Activated CD8-positive, alpha-beta memory T cell treated with anti-CD3 and anti-CD28 coated beads, Interleukin-2, amount 10 ng/mL, durations not matched to agents 7 days and 5 days (primary cell): ENCODE measurements around the gene COL4A4. TPM values are rescaled to one million over a fixed set of nuclear protein-coding genes. Genes with fewer than 3 reads are reported as not detected.

Source experiments
- ATAC-seq: fragments of 150-1000 bp; cut with Tn5 transposase; one replicate; pipeline ENCODE4 v1.10.0; 2021; ENCODE audit warnings: moderate library complexity
- CTCF ChIA-PET: fragments of 350-600 bp; sonication (Branson Sonifier 250); formaldehyde crosslinking; loops from one replicate; lab custom pipeline; 2021; ENCODE audit warnings: antibody characterized with exemption; lab: Charles Lee
- DNase-seq: peaks from one replicate; pipeline ENCODE4 v3.0.0-alpha.2; 2020
- H3K27ac Mint-ChIP-seq: one replicate; pipeline ENCODE4 v1.8.0; 2021; ENCODE audit warnings: mild to moderate bottlenecking, mixed read lengths
- H3K27me3 Mint-ChIP-seq: one replicate; pipeline ENCODE4 v1.8.0; 2021; ENCODE audit warnings: mixed read lengths
- H3K36me3 Mint-ChIP-seq: one replicate; pipeline ENCODE4 v1.8.0; 2021; ENCODE audit warnings: mild to moderate bottlenecking, mixed read lengths
- H3K4me1 Mint-ChIP-seq: one replicate; pipeline ENCODE4 v1.8.0; 2021; ENCODE audit warnings: mixed read lengths
- H3K4me3 Mint-ChIP-seq: one replicate; pipeline ENCODE4 v1.8.0; 2021; ENCODE audit warnings: mild to moderate bottlenecking, moderate library complexity, mixed read lengths
- H3K9me3 Mint-ChIP-seq: one replicate; pipeline ENCODE4 v1.8.0; 2022; ENCODE audit warnings: low read depth, mixed read lengths
- total RNA-seq, 2 experiments: library from RNA; stranded (reverse); gene quantifications; one replicate each; pipeline ENCODE4 v1.2.3, GENCODE V29; 2021

COL4A4 gene
- total RNA-seq, 2 experiments from 2014 or later, result not detected

GRCh38 chr2:227025510-227025909 is 138.5 kb downstream of the COL4A4 start:
- DNase-seq (no peak), ATAC-seq (no peak)
- H3K36me3 Mint-ChIP-seq, result no peaks in the 10 kb centered on the region
- H3K4me3 Mint-ChIP-seq, result no peak overlapping the region
- no peaks in the 10 kb centered on the region for H3K9me3 Mint-ChIP-seq
- CTCF ChIA-PET, result no interaction called here
- no peak overlapping the region for H3K27ac Mint-ChIP-seq
- H3K27me3 Mint-ChIP-seq, result no peaks in the 10 kb centered on the region
- no peaks in the 10 kb centered on the region for H3K4me1 Mint-ChIP-seq

GRCh38 chr2:227022608-227023007 is 141.4 kb downstream of the COL4A4 start:
- Mint-ChIP-seq H3K4me1 (no peaks in the 10 kb centered on the region), H3K36me3 (no peaks in the 10 kb centered on the region), H3K27me3 (no peaks in the 10 kb centered on the region), H3K4me3 (no peak overlapping the region), H3K27ac (no peak overlapping the region), H3K9me3 (no peaks in the 10 kb centered on the region)
- CTCF ChIA-PET, result no interaction called here
- DNase-seq (no peak), ATAC-seq (no peak)

- Mint-ChIP-seq H3K4me1 (no peaks in the 10 kb centered on the region), H3K9me3 (no peaks in the 10 kb centered on the region), H3K27me3 (peaks cover 2% of the 10 kb centered on the region), H3K4me3 (no peak overlapping the region), H3K27ac (no peak overlapping the region), H3K36me3 (no peaks in the 10 kb centered on the region)
- CTCF ChIA-PET, result interaction anchor here (0.6 kb wide), 1 partner anchor 38 kb away, joined by 4 read pairs; no protein-coding TSS in a partner anchor
- ATAC-seq (no peak), DNase-seq (no peak)
Observed at GRCh38 chr2:227020416-227020815, 143.6 kb downstream of the COL4A4 start.

- H3K27me3 Mint-ChIP-seq, result peaks cover 2% of the 10 kb centered on the region
- ATAC-seq (no peak), DNase-seq (no peak)
- H3K36me3 Mint-ChIP-seq, result no peaks in the 10 kb centered on the region
- no peak overlapping the region for H3K27ac Mint-ChIP-seq
- H3K4me3 Mint-ChIP-seq, result no peak overlapping the region
- CTCF ChIA-PET, result no interaction called here
- H3K9me3 Mint-ChIP-seq, result no peaks in the 10 kb centered on the region
- H3K4me1 Mint-ChIP-seq, result no peaks in the 10 kb centered on the region
Observed at GRCh38 chr2:227016894-227017293, 147.1 kb downstream of the COL4A4 start.

GRCh38 chr2:227013881-227014280 is 150.1 kb downstream of the COL4A4 start:
- Mint-ChIP-seq H3K4me3 (no peak overlapping the region), H3K27ac (no peak overlapping the region), H3K36me3 (no peaks in the 10 kb centered on the region), H3K4me1 (no peaks in the 10 kb centered on the region), H3K9me3 (no peaks in the 10 kb centered on the region), H3K27me3 (peaks cover 2% of the 10 kb centered on the region)
- CTCF ChIA-PET, result no interaction called here
- DNase-seq, result no peak
- ATAC-seq, result no peak

DNA sequence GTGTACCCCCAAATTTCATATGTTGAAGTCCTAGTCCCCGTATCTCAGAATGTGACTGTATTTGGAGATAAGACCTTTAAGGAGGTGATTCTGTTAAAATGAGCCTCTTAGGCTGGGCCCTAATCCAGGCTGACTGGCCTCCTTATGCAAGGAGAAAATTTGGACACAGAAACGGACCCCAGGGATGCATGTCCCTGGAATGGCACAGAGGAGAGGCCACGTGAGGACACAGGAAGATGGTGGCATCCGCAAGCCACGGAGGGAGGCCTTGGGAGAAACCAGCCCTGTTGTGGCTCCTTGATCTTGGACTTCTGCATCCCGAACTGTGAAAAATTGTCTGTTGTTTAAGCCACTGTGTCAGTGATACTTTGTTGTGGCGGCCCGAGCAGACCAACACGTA is 150.7 kb downstream of the COL4A4 start:
- H3K27ac Mint-ChIP-seq, result no peak overlapping the region
- no peak for ATAC-seq
- CTCF ChIA-PET, result no interaction called here
- no peaks in the 10 kb centered on the region for H3K4me1 Mint-ChIP-seq
- DNase-seq, result no peak
- H3K36me3 Mint-ChIP-seq, result no peaks in the 10 kb centered on the region
- H3K27me3 Mint-ChIP-seq, result peaks cover 2% of the 10 kb centered on the region
- no peaks in the 10 kb centered on the region for H3K9me3 Mint-ChIP-seq
- H3K4me3 Mint-ChIP-seq, result no peak overlapping the region

GRCh38 chr2:227010433-227010832 is 153.6 kb downstream of the COL4A4 start:
- CTCF ChIA-PET, result no interaction called here
- Mint-ChIP-seq H3K27me3 (no peaks in the 10 kb centered on the region), H3K4me1 (no peaks in the 10 kb centered on the region), H3K36me3 (no peaks in the 10 kb centered on the region), H3K9me3 (no peaks in the 10 kb centered on the region), H3K4me3 (no peak overlapping the region), H3K27ac (no peak overlapping the region)
- ATAC-seq, result no peak
- no peak for DNase-seq

DNA sequence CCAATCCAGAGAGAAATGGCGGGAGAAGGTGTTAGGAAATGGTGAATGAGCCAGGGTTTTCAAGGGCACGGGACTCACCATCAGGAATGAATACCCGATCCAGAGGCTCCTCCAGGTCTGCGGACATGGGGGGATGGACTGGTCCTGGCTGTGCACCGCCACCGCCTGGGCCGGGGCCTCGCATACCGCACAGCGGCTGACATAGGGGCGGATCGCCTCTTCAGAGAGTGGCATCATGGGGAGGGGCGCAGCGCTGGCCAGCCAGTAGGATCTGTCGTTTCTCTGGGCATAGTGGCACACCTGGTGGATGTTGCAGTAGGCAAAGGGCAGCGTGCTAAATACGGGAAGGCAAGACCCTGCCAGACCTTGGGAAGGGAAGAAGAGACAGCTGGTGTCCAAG is 156.1 kb downstream of the COL4A4 start:
- ATAC-seq (no peak), DNase-seq (no peak)
- Mint-ChIP-seq H3K27me3 (no peaks in the 10 kb centered on the region), H3K4me1 (no peaks in the 10 kb centered on the region), H3K4me3 (no peak overlapping the region), H3K27ac (no peak overlapping the region), H3K9me3 (no peaks in the 10 kb centered on the region), H3K36me3 (no peaks in the 10 kb centered on the region)
- CTCF ChIA-PET, result no interaction called here

GRCh38 chr2:227007148-227007547 is 156.9 kb downstream of the COL4A4 start:
- no peaks in the 10 kb centered on the region for H3K9me3 Mint-ChIP-seq
- ATAC-seq (no peak), DNase-seq (no peak)
- H3K27ac Mint-ChIP-seq, result no peak overlapping the region
- no peaks in the 10 kb centered on the region for H3K36me3 Mint-ChIP-seq
- no peak overlapping the region for H3K4me3 Mint-ChIP-seq
- H3K4me1 Mint-ChIP-seq, result no peaks in the 10 kb centered on the region
- CTCF ChIA-PET, result no interaction called here
- no peaks in the 10 kb centered on the region for H3K27me3 Mint-ChIP-seq

DNA sequence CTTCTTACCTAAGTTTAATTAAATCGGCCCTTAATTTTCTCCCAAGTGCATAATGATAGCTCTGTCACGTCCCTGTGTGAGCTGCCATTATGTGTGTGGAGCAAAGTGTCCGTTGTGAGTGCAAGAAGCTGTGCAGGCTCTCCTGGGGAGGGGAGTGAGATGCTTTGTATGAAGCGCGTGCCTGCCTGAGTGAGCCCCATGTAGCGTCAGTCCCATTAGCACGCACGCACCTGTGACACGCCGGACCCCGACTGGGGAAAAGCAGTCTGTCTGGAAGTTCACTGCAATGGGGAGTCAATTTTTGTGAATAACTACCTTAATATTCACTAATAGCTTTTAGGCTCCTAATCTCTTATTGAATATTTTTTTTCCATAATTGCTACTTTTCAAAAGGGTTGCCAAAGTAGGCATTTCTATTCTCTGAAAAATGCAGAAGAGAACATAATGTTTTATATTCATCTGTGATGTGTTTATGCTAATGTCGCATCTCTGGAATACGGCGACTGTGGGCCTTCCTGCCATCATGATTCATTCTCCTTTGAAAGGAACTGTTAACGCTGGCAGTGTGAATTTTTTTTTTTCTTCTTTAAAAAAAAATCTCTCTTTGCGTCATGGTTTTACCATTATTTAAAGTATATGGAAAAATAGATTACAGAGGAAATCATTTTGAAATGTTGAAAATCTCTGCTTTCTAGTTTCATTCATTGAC is 157.7 kb downstream of the COL4A4 start:
- no peaks in the 10 kb centered on the region for H3K27me3 Mint-ChIP-seq
- no peaks in the 10 kb centered on the region for H3K9me3 Mint-ChIP-seq
- H3K36me3 Mint-ChIP-seq, result peaks cover 1% of the 10 kb centered on the region
- no peak overlapping the region for H3K4me3 Mint-ChIP-seq
- ATAC-seq (no peak), DNase-seq (no peak)
- CTCF ChIA-PET, result no interaction called here
- H3K4me1 Mint-ChIP-seq, result no peaks in the 10 kb centered on the region
- no peak overlapping the region for H3K27ac Mint-ChIP-seq

GRCh38 chr2:227004482-227004881 is 159.5 kb downstream of the COL4A4 start:
- no peaks in the 10 kb centered on the region for H3K9me3 Mint-ChIP-seq
- ATAC-seq (no peak), DNase-seq (no peak)
- H3K4me3 Mint-ChIP-seq, result no peak overlapping the region
- peaks cover 8% of the 10 kb centered on the region for H3K36me3 Mint-ChIP-seq
- H3K27ac Mint-ChIP-seq, result no peak overlapping the region
- peaks cover 3% of the 10 kb centered on the region for H3K4me1 Mint-ChIP-seq
- CTCF ChIA-PET, result no interaction called here
- no peaks in the 10 kb centered on the region for H3K27me3 Mint-ChIP-seq

DNA sequence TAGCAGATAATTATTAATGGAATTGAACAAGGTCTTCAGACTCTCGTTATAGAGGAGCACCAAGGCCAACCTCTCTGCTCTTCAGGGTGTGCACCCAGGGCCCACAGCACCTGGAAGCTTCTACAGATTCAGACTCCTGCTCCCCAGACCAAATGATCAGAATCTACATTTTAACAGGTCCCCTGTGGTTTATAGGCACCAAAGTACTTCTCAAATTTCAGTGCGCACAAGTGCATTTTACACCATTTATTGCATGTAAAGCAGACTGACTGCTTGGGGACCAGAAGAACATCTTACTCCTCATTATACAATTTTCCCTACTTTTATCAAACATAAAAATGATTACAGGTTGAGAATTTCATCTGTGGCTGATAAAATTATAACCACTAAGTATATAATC is 163.9 kb downstream of the COL4A4 start:
- CTCF ChIA-PET, result no interaction called here
- Mint-ChIP-seq H3K27ac (no peak overlapping the region), H3K4me3 (no peak overlapping the region), H3K27me3 (no peaks in the 10 kb centered on the region), H3K36me3 (peaks cover 23% of the 10 kb centered on the region), H3K4me1 (peaks cover 5% of the 10 kb centered on the region), H3K9me3 (no peaks in the 10 kb centered on the region)
- ATAC-seq (no peak), DNase-seq (no peak)

DNA sequence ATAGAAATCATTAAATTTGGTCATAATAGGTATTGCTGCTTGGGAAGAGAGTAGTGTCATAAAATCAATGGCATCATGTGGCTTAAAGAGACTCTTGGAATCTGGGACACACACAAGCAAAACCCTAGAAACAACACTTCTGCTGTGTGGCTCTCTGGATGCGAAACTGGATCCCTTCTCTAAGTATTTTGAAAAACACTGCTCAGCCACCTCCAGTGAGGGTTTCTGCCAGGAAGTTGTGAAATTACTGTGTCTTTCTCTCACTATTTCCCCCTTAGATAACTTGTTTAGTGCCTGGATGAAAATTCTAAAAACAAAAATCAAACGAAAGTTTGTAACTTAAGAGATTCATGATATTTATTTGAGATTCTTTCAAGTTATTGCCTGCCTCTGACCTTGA is 164.3 kb downstream of the COL4A4 start:
- CTCF ChIA-PET, result no interaction called here
- H3K9me3 Mint-ChIP-seq, result no peaks in the 10 kb centered on the region
- H3K4me1 Mint-ChIP-seq, result peaks cover 5% of the 10 kb centered on the region
- H3K27me3 Mint-ChIP-seq, result no peaks in the 10 kb centered on the region
- H3K36me3 Mint-ChIP-seq, result peaks cover 26% of the 10 kb centered on the region
- H3K4me3 Mint-ChIP-seq, result no peak overlapping the region
- DNase-seq, result no peak
- no peak overlapping the region for H3K27ac Mint-ChIP-seq
- no peak for ATAC-seq

DNA sequence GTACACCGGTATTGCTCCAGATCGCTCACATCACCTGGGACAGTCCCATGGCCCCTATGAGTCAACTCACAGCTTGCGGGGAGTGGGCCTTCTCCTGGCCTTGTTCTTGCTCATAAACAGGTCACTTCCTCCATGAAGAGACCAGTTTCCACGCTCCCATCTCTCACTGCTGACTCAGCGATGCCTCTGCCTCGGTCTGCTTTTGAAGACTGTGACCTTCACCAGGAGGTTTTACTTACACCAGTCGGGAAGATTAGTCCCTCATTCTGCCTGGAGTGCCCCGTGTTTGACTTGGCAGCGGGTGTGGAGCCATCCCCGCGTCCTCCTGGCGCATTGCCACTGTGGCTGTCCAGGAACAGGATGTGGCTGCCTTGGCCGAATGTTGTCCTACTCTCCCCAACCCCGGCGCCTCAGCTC is 168.4 kb downstream of the COL4A4 start:
- Mint-ChIP-seq H3K36me3 (peaks cover 27% of the 10 kb centered on the region), H3K4me3 (no peak overlapping the region), H3K27ac (no peak overlapping the region), H3K4me1 (peaks cover 5% of the 10 kb centered on the region), H3K27me3 (no peaks in the 10 kb centered on the region), H3K9me3 (no peaks in the 10 kb centered on the region)
- DNase-seq, result no peak
- CTCF ChIA-PET, result no interaction called here
- peak; percentile 27 for ATAC-seq
